Measurements from ENCODE around the gene PROM1. TPM values are rescaled to one million over a fixed set of nuclear protein-coding genes. Genes with fewer than 3 reads are reported as not detected.

The PROM1 gene
- total RNA-seq, 2 donors from 2014 or later, result 23.7 to 24.6 TPM

DNA sequence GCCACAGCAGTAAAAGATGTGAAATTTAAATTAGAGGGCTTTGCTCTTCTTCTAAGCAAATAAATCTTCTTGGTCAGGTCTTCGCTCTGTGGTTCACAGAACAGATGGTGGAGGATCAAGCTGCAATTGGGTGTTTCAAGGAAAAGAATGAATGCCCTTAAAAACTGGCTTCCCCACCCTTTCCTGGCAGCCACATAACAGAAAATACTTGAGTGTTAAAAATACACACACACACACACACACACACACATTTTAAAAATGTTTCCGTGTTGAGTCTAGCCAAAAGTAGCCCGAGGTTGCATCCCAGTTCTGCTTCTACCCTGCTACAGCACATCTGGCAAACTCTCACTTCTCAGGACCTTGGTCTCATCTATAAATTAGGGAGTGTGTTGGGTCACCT, 64.2 kb downstream of the PROM1 start:
- Histone ChIP-seq H3K27ac (no peak overlapping the region), H3K27me3 (no peaks in the 10 kb centered on the region), H3K9me3 (no peaks in the 10 kb centered on the region), H3K4me1 (no peaks in the 10 kb centered on the region), H3K36me3 (replicated peaks in 1 of 2; ENCODE audit: insufficient read depth in 1 of 2, low read depth in 2 of 2) (no peaks in the 10 kb centered on the region), H3K4me3 (no peak overlapping the region)
- ATAC-seq (no peak), DNase-seq (no peak)
- intact Hi-C loops (cut with DNase I), result loop anchor here (5.0 kb wide), 1 partner anchor 248 kb away; no protein-coding TSS in a partner anchor
- no peak for TF ChIP-seq POLR2A (IDR thresholded peaks at IDR 0.05)
- TF ChIP-seq, protein P1, sequence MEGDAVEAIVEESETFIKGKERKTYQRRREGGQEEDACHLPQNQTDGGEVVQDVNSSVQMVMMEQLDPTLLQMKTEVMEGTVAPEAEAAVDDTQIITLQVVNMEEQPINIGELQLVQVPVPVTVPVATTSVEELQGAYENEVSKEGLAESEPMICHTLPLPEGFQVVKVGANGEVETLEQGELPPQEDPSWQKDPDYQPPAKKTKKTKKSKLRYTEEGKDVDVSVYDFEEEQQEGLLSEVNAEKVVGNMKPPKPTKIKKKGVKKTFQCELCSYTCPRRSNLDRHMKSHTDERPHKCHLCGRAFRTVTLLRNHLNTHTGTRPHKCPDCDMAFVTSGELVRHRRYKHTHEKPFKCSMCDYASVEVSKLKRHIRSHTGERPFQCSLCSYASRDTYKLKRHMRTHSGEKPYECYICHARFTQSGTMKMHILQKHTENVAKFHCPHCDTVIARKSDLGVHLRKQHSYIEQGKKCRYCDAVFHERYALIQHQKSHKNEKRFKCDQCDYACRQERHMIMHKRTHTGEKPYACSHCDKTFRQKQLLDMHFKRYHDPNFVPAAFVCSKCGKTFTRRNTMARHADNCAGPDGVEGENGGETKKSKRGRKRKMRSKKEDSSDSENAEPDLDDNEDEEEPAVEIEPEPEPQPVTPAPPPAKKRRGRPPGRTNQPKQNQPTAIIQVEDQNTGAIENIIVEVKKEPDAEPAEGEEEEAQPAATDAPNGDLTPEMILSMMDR (IDR thresholded peaks at IDR 0.05), result no peak
- WGBS, 2 donors, result 39 to 47% methylated on average over 3 of the region's 3 CpGs

DNA sequence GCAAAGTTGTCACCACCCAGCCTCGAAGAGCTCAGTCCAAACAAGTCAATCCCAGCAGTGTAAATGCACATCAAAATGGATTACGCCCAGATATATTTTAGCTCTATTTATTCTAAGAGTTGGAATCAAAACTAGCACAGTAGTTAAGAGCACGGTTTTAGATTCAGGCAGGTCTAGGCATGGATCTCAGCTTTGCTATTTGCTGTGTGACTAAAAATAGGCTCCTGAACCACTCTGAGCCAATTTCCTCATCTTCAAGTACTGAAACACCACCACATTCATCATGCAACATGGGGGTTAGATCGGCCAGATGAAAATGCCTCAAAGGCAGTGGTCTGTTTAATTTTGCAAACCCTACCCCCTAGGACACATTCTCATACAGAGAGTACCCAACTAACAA, 65.0 kb downstream of the PROM1 start:
- 66 to 67% methylated on average over 4 of the region's 4 CpGs for WGBS, 2 donors
- H3K4me1 ChIP-seq, result no peaks in the 10 kb centered on the region
- TF ChIP-seq POLR2A (IDR thresholded peaks at IDR 0.05), result no peak
- H3K9me3 ChIP-seq, result no peaks in the 10 kb centered on the region
- no peak overlapping the region for H3K27ac ChIP-seq
- no peak overlapping the region for H3K4me3 ChIP-seq
- intact Hi-C loops (cut with DNase I), result no loop called here
- no peaks in the 10 kb centered on the region for H3K36me3 ChIP-seq (replicated peaks in 1 of 2; ENCODE audit: insufficient read depth in 1 of 2, low read depth in 2 of 2)
- no peaks in the 10 kb centered on the region for H3K27me3 ChIP-seq
- ATAC-seq (no peak), DNase-seq (no peak)

DNA sequence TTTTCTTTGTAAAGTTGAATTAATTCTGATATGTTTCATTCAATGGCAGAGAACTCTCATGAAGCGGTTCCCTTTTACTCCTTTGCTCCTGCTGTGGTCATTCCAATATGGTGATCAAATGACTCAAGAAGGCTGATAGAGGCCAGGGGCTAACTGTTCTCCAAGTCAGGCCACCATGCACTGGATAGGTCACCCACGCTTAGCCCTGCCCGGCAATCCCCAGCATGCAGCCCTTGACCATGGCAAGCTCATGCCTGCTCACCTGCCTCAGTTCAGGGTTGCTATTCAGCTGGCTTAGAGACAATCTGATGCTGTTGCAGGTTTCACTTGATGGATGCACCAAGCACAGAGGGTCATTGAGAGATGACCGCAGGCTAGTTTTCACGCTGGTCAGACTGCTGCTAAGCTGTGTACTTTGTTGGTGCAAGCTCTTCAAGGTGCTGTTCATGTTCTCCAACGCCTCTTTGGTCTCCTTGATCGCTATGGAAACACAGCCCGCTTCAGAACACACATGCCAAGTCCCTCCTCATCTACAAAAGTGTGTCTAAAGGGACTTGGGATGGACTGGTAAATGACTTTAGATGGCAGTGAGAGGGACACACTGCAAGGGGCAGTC, 65.7 kb downstream of the PROM1 start:
- TF ChIP-seq POLR2A (IDR thresholded peaks at IDR 0.05), result no peak
- TF ChIP-seq, protein P1 (IDR thresholded peaks at IDR 0.05), result no peak
- intact Hi-C loops (cut with DNase I), result no loop called here
- Histone ChIP-seq H3K9me3 (no peaks in the 10 kb centered on the region), H3K36me3 (replicated peaks in 1 of 2; ENCODE audit: insufficient read depth in 1 of 2, low read depth in 2 of 2) (no peaks in the 10 kb centered on the region), H3K27me3 (no peaks in the 10 kb centered on the region), H3K27ac (no peak overlapping the region), H3K4me1 (no peaks in the 10 kb centered on the region), H3K4me3 (no peak overlapping the region)
- WGBS, 2 donors, result 78 to 90% methylated on average over 7 to 8 of the region's 8 CpGs
- ATAC-seq (no peak), DNase-seq (no peak)

DNA sequence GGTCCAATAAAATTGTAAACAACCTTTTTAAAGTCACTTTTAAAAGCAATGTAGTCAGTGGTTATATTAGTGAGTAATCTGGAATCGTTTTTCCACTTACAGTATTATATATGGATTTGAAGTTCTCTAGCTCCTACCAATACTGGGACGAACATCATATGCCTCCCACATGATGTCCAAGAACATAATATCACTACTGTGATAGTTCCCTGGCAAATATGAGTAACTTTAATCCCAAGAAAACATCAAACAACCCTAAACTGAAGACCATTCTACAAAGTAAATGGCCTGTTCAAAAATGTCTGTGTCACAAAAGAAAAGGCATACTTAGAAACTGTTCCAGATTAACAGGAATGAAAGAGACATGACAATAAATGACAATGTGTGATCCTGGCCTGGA, 67.3 kb downstream of the PROM1 start:
- TF ChIP-seq, protein P1 (IDR thresholded peaks at IDR 0.05), result no peak
- no peak for TF ChIP-seq POLR2A (IDR thresholded peaks at IDR 0.05)
- H3K36me3 ChIP-seq (replicated peaks in 1 of 2; ENCODE audit: insufficient read depth in 1 of 2, low read depth in 2 of 2), result no peaks in the 10 kb centered on the region
- no peaks in the 10 kb centered on the region for H3K4me1 ChIP-seq
- WGBS, 2 donors, result 40 to 56% methylated on average over 2 of the region's 2 CpGs
- H3K27me3 ChIP-seq, result no peaks in the 10 kb centered on the region
- no peak overlapping the region for H3K27ac ChIP-seq
- ATAC-seq, result no peak
- no peak overlapping the region for H3K4me3 ChIP-seq
- H3K9me3 ChIP-seq, result no peaks in the 10 kb centered on the region
- intact Hi-C loops (cut with DNase I), result no loop called here
- DNase-seq, result no peak

DNA sequence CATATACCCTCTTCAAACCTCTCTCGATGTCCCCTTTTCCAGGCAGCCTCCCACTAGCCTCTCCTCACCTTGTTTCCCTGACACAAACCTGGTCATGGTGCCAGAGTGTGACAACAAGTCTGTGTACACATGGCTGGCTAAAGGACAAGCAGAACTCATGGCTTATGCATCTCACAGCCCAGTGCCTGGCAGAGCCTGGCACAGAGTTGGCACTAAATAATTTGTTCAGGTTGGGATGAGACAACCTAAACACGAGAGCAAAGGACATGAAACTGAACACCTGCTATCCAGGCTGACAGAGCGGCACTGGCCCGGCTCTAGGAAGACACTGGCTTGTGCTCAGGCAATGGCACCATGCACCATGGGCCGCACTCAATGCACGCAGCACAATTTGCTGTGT, 72.7 kb downstream of the PROM1 start:
- Histone ChIP-seq H3K27me3 (no peaks in the 10 kb centered on the region), H3K4me3 (no peak overlapping the region), H3K4me1 (no peaks in the 10 kb centered on the region), H3K27ac (no peak overlapping the region), H3K36me3 (replicated peaks in 1 of 2; ENCODE audit: insufficient read depth in 1 of 2, low read depth in 2 of 2) (no peaks in the 10 kb centered on the region), H3K9me3 (no peaks in the 10 kb centered on the region)
- WGBS, 2 donors, result 74 to 78% methylated on average over 6 of the region's 6 CpGs
- intact Hi-C loops (cut with DNase I), result no loop called here
- no peak for ATAC-seq
- DNase-seq, result no peak
- TF ChIP-seq, protein P1 (IDR thresholded peaks at IDR 0.05), result no peak
- no peak for TF ChIP-seq POLR2A (IDR thresholded peaks at IDR 0.05)

Measured in body of pancreas (tissue), 4 donors.